ENCODE measurements around the gene UNC13D.
"Not testable (repeated sequence)": the region's sequence is repeated elsewhere in the genome, so short reads cannot be mapped to it uniquely, and the experiment has no call there.

The UNC13D gene

GRCh38 chr17:75853433-75853832 is 9.2 kb upstream of the UNC13D start:
- in situ Hi-C loops (cut with MboI; ENCODE audit: low sequenced_read_pairs), result no loop called here

- in situ Hi-C loops (cut with MboI; ENCODE audit: low sequenced_read_pairs), result not testable (repeated sequence)
Observed at GRCh38 chr17:75851693-75851991, 7.4 kb upstream of the UNC13D start.

GRCh38 chr17:75850928-75851692 is 6.9 kb upstream of the UNC13D start:
- in situ Hi-C loops (cut with MboI; ENCODE audit: low sequenced_read_pairs), result no loop called here

GRCh38 chr17:75849724-75850123 is 5.5 kb upstream of the UNC13D start:
- in situ Hi-C loops (cut with MboI; ENCODE audit: low sequenced_read_pairs), result no loop called here

GRCh38 chr17:75849279-75849646 is 5.1 kb upstream of the UNC13D start:
- in situ Hi-C loops (cut with MboI; ENCODE audit: low sequenced_read_pairs), result no loop called here

- in situ Hi-C loops (cut with MboI; ENCODE audit: low sequenced_read_pairs), result no loop called here
Observed at GRCh38 chr17:75848523-75849278, 4.5 kb upstream of the UNC13D start.

GRCh38 chr17:75847614-75848522 is 3.7 kb upstream of the UNC13D start:
- in situ Hi-C loops (cut with MboI; ENCODE audit: low sequenced_read_pairs), result no loop called here

GRCh38 chr17:75846692-75847613 is 2.7 kb upstream of the UNC13D start:
- in situ Hi-C loops (cut with MboI; ENCODE audit: low sequenced_read_pairs), result no loop called here

- in situ Hi-C loops (cut with MboI; ENCODE audit: low sequenced_read_pairs), result no loop called here
Observed at GRCh38 chr17:75845933-75846691, 1.9 kb upstream of the UNC13D start.

GRCh38 chr17:75845058-75845711 is 981 bp upstream of the UNC13D start:
- in situ Hi-C loops (cut with MboI; ENCODE audit: low sequenced_read_pairs), result no loop called here

GRCh38 chr17:75844530-75845057 is 390 bp upstream of the UNC13D start:
- in situ Hi-C loops (cut with MboI; ENCODE audit: low sequenced_read_pairs), result no loop called here

GRCh38 chr17:75842963-75843576 is 1.1 kb downstream of the UNC13D start:
- in situ Hi-C loops (cut with MboI; ENCODE audit: low sequenced_read_pairs), result no loop called here

- in situ Hi-C loops (cut with MboI; ENCODE audit: low sequenced_read_pairs), result no loop called here
Observed at GRCh38 chr17:75842411-75842810, 1.8 kb downstream of the UNC13D start.

- in situ Hi-C loops (cut with MboI; ENCODE audit: low sequenced_read_pairs), result no loop called here
Observed at GRCh38 chr17:75840799-75841164, 3.4 kb downstream of the UNC13D start.

GRCh38 chr17:75839942-75840798 is 4.0 kb downstream of the UNC13D start:
- in situ Hi-C loops (cut with MboI; ENCODE audit: low sequenced_read_pairs), result no loop called here

GRCh38 chr17:75838410-75838809 is 5.8 kb downstream of the UNC13D start:
- in situ Hi-C loops (cut with MboI; ENCODE audit: low sequenced_read_pairs), result no loop called here

GRCh38 chr17:75837899-75838298 is 6.3 kb downstream of the UNC13D start:
- in situ Hi-C loops (cut with MboI; ENCODE audit: low sequenced_read_pairs), result no loop called here

GRCh38 chr17:75836605-75837004 is 7.6 kb downstream of the UNC13D start:
- in situ Hi-C loops (cut with MboI; ENCODE audit: low sequenced_read_pairs), result no loop called here

Measured in hTERT RPE-1 (cell line).